GM19238 (cell line): ENCODE results near the gene ADGRG2.

ENCODE experiments used
- DNase-seq: peaks from one replicate; pipeline ENCODE4 v3.0.0; 2011; ENCODE audit warnings: low spot score; ENCODE audit not compliant: insufficient read length

ADGRG2 gene

GRCh38 chrX:19121898-19122640, at the start of gene ADGRG2:
Gene ADGRG2, minus strand, starts transcription at chrX:19122468. Its CDS starts 53,634 bp downstream, at chrX:19068834.
- no peak for DNase-seq

GRCh38 chrX:19168609-19169008, 46.3 kb upstream of the ADGRG2 start:
- DNase-seq, result no peak

- DNase-seq, result no peak
These were observed 40.6 kb upstream of the ADGRG2 start for GRCh38 chrX:19162851-19163250.

- no peak for DNase-seq
These were observed 33.9 kb upstream of the ADGRG2 start for GRCh38 chrX:19156186-19156585.

GRCh38 chrX:19152762-19153161, 30.5 kb upstream of the ADGRG2 start:
- DNase-seq, result no peak

GRCh38 chrX:19137067-19137466, 14.8 kb upstream of the ADGRG2 start:
- DNase-seq, result no peak

- DNase-seq, result no peak
These were observed 11.5 kb upstream of the ADGRG2 start for GRCh38 chrX:19133784-19134183.

- DNase-seq, result no peak
These were observed 11.0 kb upstream of the ADGRG2 start for GRCh38 chrX:19133231-19133630.

GRCh38 chrX:19130628-19131027, 8.4 kb upstream of the ADGRG2 start:
- no peak for DNase-seq

- DNase-seq, result no peak
These were observed 7.4 kb upstream of the ADGRG2 start for GRCh38 chrX:19129694-19130093.

GRCh38 chrX:19127649-19128168, 5.4 kb upstream of the ADGRG2 start:
- no peak for DNase-seq

GRCh38 chrX:19122641-19123009, 357 bp upstream of the ADGRG2 start:
- DNase-seq, result no peak

- no peak for DNase-seq
These were observed 802 bp downstream of the ADGRG2 start for GRCh38 chrX:19121466-19121865.

GRCh38 chrX:19110642-19111041, 11.6 kb downstream of the ADGRG2 start:
- no peak for DNase-seq

GRCh38 chrX:19107035-19107434, 15.2 kb downstream of the ADGRG2 start:
- DNase-seq, result no peak

- DNase-seq, result no peak
These were observed 21.7 kb downstream of the ADGRG2 start for GRCh38 chrX:19100586-19100985.

- no peak for DNase-seq
These were observed 24.6 kb downstream of the ADGRG2 start for GRCh38 chrX:19097553-19098283.

- no peak for DNase-seq
These were observed 25.7 kb downstream of the ADGRG2 start for GRCh38 chrX:19096586-19096985.

GRCh38 chrX:19094654-19095053, 27.6 kb downstream of the ADGRG2 start:
- DNase-seq, result no peak

- DNase-seq, result no peak
These were observed 30.7 kb downstream of the ADGRG2 start for GRCh38 chrX:19091596-19091995.

- no peak for DNase-seq
These were observed 32.7 kb downstream of the ADGRG2 start for GRCh38 chrX:19089555-19090040.

- DNase-seq, result no peak
These were observed 36.0 kb downstream of the ADGRG2 start for GRCh38 chrX:19086102-19086772.
